OCI-M2 (cell line): ENCODE results near the gene ISL1.

Source experiments
- DNase-seq: peaks from one replicate; lab custom pipeline; 2025; ENCODE audit not compliant: unreplicated experiment; lab: John Stamatoyannopoulos, UW

The ISL1 gene

DNA sequence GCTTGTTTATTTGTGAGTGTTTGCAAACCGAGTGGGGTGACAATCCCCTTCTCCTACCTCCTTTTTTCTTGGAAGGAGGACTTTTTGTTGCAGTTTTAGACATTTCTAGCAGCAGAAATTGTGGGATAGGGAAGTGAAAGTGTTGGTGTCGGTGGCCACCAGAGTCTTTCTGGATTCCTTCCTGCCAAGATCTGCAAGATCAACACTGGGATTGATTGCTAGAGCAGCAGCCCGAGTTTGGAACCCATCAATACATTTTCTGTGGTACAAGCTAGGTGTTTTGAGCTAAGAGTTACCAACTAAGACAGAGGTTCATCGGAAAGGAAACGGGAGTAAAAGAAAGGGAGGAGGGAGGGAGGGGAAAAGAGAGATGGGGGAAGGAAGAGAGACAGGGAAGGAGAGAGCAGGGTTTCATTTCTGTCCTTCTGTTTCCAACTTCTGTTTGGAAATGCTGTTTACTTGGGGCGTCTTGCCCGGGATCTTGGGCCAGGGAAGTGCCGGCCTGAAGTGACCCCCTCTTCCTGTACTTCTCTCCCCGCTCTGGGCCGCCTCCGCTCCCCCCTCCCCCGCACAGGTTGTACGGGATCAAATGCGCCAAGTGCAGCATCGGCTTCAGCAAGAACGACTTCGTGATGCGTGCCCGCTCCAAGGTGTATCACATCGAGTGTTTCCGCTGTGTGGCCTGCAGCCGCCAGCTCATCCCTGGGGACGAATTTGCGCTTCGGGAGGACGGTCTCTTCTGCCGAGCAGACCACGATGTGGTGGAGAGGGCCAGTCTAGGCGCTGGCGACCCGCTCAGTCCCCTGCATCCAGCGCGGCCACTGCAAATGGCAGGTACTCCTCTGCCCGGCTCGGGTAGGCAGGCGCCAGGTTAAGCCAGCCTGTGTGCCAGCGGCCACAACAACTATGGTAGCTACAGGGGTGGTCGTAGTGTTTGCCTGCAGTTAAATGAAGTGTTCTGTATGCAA lies 4.0 kb downstream of the ISL1 start:
- no peak for DNase-seq

DNA sequence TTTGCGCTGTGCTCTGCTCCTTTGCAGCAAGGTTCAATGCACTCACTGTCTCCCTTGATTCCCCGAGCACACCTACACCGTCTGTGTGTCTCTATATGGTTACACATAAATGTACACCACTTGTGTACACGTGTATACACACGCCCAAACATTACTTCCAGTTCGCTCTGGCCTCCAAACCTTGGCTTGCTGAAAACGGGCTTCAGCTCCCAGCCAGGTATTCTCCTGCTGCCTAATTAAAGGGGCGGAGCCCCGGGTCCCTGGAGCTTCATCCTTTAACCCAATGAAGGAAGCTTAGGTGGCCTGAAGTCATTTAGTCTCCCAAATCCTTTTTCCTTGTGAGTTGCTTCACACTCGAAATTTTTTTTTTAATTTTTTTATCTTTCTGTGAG lies 4.6 kb downstream of the ISL1 start:
- DNase-seq, result no peak

DNA sequence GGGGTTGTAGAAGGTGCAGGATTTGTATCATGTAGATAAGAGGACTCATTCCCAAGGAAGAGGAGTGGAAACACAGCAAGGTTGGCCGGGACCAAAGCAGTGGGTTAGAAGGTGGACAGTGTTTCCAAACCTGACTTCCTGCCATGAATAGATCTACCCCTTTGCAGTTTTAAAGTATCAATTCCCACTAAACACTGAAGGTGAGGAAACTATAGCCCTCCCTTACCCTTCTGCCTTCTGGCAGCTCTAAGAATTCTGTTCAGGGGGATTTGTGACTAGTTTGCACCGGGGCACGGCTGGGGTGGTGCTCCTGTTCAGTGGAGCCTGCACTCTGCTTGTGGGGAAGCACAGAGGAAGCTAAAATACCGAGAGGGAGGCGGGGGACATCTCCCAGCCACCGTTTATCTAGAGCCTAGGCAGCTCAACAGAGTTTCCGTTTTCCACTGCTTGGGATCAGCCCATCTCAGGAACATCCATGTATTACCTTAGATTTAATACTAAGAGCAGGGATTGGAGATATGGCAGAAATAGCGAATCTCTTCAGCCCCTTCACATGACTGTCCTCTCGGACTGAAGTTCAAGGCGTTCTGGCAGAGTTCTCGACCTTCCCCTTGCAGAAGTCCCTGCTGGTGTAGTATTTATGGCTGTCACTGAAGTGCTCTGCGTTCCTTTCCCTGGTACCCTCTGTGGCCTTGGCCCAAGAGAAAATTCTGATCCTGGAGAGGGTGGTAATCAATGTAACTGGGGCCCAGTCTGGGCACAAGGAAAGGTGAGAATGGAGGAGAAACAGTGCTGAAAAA lies 5.4 kb downstream of the ISL1 start:
- DNase-seq, result no peak

DNA sequence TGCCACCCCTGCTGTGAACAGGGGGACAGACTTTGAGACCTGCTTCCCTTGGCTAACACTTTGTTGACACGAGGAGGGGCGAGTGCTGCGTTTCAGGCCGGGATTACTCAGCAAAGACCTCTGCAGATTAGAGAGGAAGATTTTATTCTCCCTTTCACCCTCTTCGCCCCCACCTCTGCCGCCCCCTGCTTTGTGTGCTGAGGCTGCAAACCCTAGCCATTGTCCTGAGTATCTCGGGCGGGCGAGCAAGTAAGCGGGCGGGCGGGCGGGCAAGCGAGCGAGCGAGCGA lies 6.0 kb downstream of the ISL1 start:
- no peak for DNase-seq

DNA sequence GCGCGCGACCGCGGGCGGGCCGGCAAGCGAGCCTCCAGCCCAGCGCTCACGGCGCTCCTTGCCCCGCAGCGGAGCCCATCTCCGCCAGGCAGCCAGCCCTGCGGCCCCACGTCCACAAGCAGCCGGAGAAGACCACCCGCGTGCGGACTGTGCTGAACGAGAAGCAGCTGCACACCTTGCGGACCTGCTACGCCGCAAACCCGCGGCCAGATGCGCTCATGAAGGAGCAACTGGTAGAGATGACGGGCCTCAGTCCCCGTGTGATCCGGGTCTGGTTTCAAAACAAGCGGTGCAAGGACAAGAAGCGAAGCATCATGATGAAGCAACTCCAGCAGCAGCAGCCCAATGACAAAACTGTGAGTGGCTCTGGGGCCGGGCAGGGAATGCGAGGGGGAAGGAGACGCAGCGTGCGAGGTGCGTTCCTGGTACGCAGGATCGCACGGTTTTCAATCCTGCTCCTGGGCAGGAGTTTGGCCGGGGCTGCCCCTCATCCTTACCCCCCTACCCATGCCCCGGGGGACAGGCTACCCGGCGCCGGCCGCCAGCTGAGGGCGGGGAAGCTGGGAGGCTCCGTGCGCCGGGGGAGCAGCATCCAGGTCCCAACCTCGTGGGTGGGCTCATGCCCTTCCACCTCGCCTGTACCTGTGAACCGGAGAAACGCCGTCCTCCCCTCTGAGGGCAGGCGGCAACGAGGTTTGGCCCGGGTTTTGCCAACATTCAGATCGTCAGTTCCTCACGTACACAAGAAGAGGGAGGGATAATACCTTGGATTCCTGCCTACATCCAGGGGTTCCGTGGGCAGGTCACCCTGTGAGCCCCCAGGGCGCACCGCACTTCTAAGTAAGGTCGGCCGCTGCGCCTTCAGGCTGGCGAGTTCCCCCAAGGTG lies 6.6 kb downstream of the ISL1 start:
- no peak for DNase-seq

DNA sequence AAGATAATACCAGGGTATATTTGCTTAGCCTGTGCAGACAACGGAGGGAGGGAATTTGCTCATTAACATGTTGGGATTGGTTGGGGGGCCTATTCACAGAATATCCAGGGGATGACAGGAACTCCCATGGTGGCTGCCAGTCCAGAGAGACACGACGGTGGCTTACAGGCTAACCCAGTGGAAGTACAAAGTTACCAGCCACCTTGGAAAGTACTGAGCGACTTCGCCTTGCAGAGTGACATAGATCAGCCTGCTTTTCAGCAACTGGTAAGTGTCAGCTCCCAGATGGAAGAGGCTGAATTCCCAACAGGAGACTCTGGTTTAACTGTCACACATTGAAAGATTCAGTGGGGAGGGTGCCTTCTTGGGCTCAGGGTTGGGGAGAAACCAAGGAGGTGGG lies 7.9 kb downstream of the ISL1 start:
- DNase-seq, result no peak

DNA sequence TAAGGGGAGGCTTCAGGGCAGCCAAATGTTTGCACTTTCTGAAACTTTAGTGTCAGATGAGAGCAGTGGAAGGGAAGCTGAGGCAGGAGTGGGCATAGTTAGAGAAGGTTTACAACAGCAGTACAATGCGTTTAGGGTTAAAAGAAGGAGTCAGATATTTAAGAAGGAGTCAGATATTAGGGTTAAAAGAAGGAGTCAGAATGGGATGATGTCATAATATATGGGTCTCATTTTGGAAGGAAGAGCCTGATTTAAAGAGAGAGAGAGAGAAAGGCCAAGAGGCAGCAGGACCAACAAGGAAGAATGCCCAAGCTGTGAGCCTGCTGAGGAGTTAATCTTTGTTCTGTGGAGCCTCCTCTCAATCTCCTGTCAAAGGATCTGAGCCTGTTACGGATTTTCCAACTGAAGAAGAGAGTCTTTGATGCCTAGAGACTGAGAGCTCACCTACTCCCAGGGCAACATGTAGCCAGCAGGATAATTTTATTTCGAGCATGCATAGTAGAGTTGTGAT lies 9.5 kb downstream of the ISL1 start:
- no peak for DNase-seq

DNA sequence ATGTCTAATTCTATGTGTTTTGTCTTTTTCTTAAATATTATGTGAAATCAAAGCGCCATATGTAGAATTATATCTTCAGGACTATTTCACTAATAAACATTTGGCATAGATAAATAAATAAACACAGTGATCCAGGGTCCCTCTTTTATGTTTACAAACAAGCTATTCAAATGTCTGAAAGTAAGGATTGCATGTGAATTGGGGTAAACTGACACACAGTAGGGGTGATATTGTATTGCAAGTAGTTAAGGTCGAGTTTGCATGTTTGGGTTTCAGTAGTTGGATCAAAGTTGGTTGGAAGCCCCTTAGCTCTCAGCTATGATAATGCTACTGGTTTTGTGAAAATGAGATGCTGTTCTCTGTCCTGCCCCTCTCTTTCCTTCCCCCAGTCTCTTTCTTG lies 11.4 kb downstream of the ISL1 start:
- DNase-seq, result no peak

DNA sequence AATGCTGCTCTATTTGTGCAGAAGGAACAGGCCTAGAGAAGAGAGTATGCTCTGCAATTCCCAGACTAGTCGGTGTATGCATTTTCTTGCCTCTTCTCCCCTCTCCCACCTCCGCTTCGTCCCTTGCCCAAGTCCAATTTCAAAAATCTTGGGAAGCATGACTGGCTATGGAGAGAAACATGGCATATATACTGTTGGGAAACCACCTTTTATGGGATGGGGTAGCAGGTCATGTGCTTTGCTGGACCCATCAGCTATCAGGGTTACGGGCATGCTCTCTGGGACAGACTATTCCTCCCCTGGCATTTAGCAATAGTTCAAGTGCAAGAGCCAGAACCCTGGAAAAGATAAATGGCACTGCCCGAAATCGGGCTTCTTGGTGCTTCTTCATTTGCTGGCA lies 12.0 kb downstream of the ISL1 start:
- DNase-seq, result no peak

DNA sequence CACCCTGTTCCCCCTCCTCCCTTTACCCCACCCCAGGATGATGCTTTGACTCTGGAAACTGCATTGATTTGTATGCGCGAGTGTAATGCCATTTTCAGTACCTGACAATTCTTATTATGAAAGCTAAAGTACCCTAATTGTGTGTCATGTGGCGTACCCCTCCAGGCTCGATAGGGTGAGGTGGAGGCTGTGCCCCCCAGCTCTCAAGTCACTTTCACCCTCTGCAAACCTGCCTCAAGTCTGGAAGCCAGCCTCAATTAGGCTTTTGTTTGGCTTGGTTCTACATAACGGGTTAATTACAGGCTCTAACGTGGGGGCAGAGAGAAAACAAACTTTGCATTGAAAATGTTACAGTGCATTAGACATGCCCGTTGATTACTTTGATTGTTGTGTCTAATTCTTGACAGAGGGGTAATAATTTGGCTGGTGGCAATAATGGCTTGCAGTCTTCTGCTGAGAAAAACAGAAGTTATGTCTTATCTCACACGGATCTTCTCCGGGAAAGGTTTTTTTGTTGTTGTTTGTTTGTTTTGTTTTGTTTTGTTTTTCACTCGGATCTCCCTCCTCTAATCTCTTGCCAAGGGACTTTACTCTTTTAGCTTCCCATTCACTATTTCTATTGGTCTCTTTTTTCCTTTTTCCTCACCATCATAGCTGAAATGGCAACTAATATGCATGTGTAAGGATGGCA lies 12.6 kb downstream of the ISL1 start:
- no peak for DNase-seq

DNA sequence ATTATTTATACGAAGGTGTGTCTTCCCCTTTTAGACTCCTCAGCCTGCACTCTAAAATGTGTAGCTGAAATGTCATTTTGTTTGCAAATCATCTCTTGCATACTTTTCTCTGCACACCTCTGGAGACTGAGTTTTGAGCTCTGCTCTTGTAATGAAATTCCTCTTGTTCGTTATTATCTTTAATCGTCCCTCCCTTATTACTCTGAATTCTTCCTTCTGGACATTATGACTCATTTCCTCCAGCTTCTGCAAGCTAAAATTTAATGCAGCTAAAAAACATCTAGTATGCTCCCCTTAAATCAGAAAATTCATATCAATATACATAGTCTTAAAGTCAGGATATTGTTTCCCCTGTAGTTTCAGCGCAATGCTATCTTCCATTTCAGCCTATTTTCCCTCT lies 13.5 kb downstream of the ISL1 start:
- DNase-seq, result no peak

DNA sequence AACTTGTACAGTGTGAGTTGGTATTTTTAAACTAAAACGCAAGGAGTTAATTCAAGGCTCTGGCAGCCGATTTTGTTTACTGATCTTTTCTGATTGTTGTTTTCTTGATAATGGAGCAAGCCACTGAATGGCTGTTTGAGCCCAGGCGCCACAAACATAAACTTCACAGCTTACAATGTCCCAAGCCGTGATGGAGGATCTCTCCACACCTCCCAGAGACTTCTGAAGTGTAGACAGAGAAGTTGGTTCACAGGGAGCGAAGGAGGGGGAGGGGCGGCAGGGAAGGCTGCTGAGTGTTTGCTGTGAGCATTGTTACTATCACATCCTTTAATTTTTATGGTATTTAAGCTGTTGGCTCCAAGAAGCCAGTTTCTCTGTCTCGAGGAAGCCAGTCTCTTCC lies 14.7 kb downstream of the ISL1 start:
- DNase-seq, result no peak

DNA sequence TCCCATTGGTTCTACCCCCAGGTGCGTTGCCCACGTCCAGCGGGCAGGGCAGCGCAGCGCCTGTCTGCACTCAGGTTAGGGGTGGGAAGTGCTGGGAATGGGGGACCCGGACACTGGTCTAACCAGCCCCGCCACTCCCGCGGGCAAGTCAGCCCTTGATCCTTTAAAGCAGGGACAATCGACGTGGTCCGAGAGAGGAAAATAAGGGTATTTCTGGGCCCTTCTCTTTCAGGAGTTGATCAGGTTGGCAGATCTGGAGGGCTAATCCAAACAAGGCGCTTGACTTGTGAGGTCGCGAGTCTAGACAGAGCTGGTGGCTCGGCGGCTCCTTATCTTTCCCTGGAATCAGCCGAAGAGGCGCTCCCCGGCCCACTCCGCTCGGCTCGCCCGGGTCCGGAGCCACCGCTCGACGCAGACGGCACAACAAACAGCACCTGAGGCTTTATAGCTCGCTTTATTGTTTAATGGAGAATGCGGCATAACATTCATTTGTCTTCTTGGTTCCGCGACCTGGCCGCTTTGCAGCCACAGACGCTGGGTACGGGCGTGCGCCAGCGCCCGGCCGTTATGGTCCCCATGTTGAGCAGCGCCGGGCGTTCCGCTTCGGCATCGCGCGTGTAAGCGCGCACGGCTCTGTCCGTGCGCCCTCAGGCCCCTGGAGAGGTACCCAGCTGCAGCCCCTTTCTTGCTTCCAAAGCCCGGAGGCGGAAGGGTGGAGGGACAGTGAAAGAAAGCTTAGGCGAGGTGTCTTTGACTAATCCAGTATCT lies 15.8 kb downstream of the ISL1 start:
- no peak for DNase-seq

DNA sequence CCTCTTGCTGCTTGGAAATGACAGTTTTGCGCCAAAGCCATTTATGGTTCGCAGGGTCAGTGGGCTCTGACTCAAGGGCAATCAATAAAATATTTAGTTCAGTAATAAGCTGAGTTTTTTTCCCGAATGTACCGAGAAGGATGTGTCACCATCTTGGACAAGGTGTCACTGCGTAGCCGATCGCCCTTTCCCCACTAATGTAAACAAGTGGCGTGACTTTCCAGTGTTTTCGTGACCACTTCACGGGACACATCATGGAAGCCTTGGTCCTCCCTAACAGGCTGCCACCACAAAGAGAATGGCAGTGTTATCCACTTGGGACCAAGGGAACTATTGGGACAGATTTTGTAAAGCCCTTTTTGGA lies 16.4 kb downstream of the ISL1 start:
- DNase-seq, result no peak

DNA sequence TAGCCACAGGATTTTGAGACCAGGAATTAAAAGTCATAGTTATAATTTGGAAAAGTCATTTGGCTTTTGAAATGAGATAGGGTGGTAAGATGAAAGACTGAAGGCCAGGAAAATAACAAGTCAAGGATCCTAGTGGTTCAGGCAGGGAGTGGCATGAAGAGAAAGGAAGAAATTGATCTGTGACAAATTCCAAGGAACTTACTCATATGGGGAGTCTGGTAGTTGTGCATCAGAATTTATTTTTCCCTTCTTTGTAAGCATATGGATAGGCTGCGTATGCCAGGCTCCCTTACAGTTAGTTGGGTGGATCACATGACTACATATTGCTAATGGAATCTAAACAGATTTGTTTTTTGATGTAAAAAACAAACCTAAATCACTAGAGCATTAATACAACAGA lies 21.0 kb downstream of the ISL1 start:
- DNase-seq, result no peak

DNA sequence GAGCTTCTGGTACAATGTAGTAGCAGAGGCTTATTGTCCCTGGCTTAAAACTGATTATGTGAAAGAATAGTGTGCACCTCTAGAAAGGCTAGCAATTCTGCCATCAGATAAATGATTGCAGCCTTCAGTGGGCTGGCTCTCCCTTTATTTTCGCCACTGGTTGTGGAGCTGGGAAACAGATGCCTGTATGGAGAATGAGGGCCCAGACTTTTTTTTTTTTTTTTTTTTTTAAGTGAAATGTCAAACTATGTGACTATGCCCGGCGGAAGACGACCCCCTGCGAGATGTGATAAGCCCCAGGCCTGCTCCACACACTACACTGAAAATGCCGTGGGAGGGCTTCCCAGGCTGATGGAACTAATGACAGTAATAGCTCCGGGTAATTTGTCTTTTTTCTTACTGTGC lies 28.7 kb downstream of the ISL1 start:
- DNase-seq, result no peak

DNA sequence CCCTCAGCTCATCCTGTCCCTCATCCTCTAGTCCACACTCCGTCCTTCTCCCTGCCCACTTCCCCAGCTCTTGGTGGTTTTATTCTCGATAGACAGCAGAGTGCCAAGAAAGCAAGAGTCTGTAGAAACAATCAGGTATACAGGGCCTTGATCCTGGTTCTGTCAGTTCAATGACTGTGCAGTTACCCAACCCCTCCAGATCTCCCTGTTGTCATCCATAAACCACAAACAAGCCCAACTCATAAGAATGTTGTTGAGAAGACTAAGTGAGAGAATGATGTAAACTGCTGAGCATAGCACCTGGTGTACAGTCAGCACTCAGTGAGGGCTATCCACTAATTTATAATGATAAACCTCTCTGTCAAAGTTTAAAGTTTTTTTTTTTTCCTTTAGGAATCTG lies 31.3 kb downstream of the ISL1 start:
- DNase-seq, result no peak

DNA sequence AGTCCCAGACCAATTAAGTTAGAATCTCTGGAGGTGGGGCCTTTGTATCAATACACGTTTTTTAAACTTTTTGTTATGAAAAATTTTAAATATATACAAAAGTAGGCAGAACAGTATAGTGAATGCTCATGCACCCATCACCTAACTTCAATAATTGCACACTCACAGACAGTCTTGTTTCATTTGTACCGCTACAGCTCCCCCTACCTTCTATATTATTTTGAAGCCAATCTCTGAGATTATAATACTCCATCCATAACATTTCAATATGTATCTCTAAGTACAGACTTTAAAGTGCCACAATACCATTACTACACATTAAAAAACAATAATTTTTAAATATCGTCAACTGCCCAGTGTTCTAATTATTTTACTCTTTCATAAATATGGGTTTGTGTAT lies 32.9 kb downstream of the ISL1 start:
- DNase-seq, result no peak

DNA sequence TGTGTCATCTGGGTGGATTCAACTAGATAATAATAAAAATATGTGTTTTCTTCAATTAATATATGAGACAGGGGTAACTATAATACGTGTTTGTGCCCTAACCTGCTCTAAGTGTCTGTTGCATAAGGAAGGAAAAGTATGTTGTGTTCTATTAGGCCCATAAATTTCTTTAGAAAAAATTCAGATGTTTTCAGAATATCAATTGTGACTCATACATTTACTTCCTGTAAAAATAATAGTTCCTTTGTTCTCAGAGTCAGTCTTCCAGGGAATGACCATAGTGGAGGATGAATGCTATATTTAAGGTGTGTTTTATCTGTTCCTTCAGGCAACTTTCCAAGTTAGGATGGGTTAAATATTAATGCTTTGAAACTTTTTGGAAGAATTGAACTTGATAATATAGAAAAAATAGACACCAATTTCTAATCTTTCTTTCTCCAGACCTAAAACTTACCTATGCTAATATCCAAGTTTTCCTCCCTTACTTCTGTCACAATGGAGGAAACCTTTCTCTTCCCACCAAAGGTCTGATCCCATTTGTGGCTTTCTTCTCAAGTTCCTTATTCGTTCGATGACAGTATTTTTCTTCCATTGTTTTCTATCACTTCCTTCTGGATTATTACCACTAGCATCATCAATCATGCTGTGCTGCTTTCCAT lies 49.9 kb downstream of the ISL1 start:
- no peak for DNase-seq

DNA sequence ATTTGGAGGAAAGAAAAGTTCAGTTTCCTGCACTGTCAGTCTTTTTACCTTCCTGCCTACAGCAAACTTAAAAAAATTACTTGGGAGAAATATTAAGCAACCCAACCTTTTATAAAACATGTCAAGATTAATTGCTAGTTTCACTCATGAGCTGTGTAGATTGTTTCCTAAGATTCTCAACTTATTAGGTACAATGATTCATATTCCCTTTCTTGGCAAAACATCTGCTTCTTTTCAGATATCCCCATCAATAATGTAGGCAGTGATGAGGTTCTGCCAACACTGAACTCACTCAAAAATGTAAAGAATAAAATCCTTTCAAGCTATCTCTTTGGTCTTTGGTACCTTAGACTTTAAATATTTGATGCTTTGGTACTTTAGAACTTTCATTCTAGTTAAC lies 56.0 kb downstream of the ISL1 start:
- DNase-seq, result no peak
